Stimulated activated naive CD4-positive, alpha-beta T cell (primary cell): ENCODE measurements around the gene MTCL3.

Experiments
- DNase-seq, 6 experiments: peaks; one replicate each; lab custom pipeline; 2025; lab: John Stamatoyannopoulos, UW

Gene MTCL3

DNA sequence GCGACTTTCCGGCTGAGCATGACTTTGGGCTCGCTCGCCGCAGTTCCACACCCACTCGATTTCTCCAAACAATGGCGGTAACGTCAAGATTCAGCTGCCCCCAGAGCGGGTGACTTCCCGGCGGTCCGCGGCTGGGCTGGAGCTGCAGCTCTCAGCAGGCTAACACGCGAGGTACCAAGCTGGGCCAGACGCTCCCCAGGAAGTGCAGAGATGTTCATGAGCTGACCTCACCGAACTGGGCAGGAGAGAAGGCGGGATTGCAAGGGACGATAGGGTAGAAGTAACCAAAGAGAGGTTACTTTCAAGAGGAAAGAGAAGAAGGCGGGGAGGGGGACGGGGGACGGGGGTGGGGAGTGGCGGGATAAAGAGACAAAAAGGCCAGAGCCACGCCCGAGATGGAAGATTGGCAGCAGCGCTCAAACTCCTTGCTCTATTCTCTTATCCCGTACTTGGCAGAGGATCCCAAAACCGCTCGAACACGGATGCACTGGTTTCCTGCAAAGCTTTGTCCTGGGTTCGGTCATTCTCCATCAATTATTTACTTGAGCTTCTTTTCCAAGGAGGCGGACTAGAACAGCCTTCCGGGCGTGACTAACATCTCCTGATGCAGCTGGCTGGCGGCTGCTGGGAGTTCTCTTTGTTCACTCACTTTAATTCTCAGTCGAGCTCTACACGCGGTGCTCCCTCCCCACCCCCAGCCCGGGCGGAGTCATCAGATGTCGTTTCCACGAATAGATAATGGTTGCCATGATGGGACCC, at the start of gene MTCL3:
TSS of gene MTCL3 (minus strand) at position 626 of the 759 bp plus-strand sequence.
- no peak for DNase-seq

DNA sequence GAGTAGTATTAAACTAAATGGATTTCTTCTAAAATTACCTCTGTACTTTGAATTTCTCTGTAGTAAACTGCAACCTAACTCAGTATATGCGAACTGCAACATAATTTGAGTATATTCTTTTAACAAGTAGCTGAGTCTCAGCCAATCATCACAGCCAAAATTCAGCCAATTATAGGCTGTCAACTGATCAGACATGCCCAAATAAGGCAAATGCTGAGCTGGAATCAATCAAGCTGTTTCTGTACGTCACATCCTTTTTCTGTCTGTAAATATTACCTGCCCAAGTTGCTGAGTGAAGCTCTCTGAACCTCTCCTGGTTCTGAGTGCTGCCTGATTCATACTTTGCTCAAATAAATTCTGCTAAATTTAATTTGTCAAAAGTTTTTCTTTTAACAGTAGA, 48.3 kb upstream of the MTCL3 start:
- no peak for DNase-seq

DNA sequence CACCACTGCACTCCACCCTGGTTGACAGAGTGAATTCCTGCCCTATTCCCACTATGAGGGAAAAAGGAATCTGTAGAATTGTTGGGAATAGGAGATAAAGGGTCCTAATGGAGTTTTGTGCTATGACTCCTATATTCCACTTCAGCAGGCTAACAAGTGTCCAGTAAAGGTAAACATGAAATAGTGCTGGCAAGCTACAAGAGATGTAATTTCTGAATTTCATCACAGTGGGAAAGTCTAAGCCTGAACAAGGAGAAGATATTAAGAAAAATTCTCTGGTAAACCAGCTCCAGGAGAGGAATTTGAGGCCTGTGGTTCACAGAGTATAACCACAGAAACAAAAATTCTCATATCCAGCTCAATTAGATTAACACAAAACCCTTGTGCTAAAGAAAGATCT, 47.5 kb upstream of the MTCL3 start:
- no peak for DNase-seq

- DNase-seq, result no peak
Measured at GRCh38 chr6:127566119-127566518, 47.0 kb upstream of the MTCL3 start.

DNA sequence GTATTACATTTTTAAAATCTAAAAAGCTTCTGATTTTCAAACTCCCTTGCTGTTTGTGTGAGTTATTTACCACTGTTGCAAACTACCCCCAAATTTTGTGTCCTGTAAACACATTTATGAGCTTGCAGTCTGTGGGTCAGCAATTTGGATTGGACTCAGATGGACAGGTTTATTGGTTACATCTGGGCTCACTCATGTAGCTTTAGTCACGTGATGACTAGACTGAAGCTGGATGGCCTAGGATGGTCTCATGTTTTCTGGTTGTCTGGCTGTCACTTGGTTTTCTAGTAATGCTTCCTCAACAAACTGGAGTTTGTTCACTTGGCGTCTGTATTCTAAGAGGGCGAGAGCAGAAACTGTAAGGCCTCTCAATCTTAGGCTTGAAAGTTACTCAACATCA, 45.6 kb upstream of the MTCL3 start:
- DNase-seq, result no peak

DNA sequence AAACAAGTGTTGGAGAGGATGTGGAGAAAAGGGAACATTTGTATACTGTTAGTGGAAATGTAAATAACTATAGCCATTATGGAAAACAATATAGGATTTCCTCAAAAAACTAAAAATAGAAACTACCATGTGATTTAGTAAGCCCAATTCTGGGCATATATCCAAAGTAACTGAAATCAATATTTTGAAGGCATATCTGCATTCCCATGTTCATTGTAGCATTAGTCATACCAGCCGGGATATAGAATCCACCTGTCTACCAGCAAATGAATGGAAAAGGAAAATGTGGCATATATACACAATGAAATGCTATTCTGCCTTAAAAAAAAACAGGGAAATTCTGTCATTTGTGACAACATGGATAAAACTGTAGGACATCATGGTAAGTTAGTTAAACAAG, 42.5 kb upstream of the MTCL3 start:
- no peak for DNase-seq

GRCh38 chr6:127554435-127555006, 35.4 kb upstream of the MTCL3 start:
- peak in 1 of 6 experiments; percentile 3 for DNase-seq

DNA sequence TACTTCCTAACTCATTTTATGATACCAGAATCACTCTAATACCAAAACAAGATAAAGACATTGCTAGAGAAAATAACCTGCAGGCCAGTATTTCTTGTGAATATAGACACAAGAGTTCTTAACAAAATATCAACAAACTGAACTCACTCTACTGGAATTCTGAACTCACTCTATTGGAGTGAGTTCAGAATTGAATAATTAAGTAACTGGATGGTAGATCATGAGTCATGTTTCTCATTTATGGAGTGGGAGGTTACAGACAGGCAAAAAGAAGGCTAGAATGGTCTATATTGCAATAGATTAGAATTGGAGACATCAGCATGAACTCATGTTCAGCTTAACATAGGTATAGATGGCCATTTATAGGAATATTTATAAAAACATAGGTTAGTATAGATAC, 31.3 kb upstream of the MTCL3 start:
- no peak for DNase-seq

DNA sequence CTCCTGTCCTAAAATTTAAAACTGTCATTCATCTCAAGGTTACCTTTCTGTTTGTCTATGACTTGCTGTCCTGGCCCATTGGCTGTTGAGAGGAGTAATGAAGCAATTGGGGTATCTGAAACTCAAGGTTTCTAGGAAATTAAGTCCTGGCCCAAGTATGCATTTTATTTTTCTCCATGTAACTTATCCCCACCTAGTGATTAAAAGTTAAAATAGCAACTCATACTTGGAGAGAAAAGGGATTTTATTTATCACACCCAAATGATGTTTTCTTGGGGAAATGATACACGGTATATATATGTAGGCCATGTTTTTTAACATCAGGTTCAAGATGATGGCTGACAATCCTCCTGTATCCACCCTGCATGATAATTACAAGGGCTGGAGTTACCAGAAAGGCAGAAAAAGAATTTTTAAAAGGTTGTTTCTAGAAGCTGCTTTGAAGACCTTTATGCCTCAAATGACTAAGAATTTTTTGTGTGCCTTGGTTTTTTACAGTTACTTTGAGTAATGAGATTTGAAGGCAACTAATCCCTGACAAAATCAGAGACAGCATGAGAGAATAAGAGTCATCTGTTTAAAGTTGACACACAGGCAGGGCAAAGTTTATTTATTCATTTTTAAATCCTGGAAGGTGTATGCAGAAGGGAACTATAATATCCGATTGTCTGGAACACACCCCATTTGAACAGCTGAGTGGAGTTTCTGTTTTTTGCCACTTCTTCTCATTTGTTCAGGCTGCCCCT, 28.9 kb upstream of the MTCL3 start:
- DNase-seq, result no peak

DNA sequence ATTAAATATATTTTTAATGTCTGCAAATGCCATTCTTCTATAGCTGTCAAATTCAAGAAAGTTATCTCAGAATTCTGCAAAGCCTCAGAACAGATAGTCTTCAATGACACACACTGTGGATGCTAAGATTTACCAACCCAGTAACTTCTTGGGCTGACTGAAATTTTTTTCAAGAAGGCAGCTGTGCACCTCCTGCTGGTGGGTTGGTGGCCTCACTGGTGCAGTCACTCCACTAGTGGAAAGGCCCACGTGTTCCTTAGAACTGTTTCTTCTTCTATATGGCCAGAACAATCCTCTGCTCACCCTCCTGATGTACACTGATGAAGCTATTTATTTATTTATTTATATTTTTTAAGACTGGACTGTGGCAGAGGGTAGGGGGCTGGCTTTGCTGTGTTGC, 28.1 kb upstream of the MTCL3 start:
- no peak for DNase-seq

- DNase-seq, result peak in 2 of 6 experiments; percentile 15 to 23
Measured at GRCh38 chr6:127539272-127539671, 20.1 kb upstream of the MTCL3 start.

GRCh38 chr6:127538750-127539264, 19.7 kb upstream of the MTCL3 start:
- DNase-seq, result no peak

GRCh38 chr6:127533736-127534135, 14.6 kb upstream of the MTCL3 start:
- DNase-seq, result no peak

GRCh38 chr6:127533011-127533410, 13.9 kb upstream of the MTCL3 start:
- no peak for DNase-seq

GRCh38 chr6:127522714-127523113, 3.6 kb upstream of the MTCL3 start:
- no peak for DNase-seq

GRCh38 chr6:127520066-127520465, 931 bp upstream of the MTCL3 start:
- DNase-seq, result peak in 1 of 6 experiments; percentile 10

GRCh38 chr6:127519469-127519785, 292 bp upstream of the MTCL3 start:
- DNase-seq, result no peak

DNA sequence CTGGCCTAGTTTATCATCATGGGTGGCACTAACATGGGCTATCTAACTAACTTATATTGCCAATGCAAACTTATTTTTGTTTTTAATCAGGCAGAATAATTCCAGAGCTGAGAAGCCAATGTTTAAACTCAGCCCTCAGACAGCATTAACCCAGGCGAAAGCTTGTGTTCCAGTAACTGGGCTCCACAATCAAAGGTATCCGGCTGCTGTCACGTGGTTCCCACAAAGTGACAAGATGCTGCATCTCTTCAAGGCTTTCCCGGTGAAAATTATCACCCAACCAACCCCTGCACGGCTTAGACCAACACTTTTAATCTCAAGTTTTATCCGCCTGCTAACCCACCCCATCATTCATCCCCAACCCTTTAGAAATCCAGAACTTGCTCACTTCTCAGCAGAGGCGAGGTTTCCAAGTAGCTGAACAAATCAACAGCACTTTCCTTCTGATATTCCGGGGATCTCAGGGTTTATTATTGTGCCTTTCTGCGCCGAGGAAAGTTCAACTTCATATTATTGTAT, 885 bp downstream of the MTCL3 start:
- no peak for DNase-seq

- DNase-seq, result no peak
Measured at GRCh38 chr6:127517693-127518092, 1.4 kb downstream of the MTCL3 start.

GRCh38 chr6:127516662-127517273, 2.4 kb downstream of the MTCL3 start:
- DNase-seq, result peak in 2 of 6 experiments; percentile 1 to 46

DNA sequence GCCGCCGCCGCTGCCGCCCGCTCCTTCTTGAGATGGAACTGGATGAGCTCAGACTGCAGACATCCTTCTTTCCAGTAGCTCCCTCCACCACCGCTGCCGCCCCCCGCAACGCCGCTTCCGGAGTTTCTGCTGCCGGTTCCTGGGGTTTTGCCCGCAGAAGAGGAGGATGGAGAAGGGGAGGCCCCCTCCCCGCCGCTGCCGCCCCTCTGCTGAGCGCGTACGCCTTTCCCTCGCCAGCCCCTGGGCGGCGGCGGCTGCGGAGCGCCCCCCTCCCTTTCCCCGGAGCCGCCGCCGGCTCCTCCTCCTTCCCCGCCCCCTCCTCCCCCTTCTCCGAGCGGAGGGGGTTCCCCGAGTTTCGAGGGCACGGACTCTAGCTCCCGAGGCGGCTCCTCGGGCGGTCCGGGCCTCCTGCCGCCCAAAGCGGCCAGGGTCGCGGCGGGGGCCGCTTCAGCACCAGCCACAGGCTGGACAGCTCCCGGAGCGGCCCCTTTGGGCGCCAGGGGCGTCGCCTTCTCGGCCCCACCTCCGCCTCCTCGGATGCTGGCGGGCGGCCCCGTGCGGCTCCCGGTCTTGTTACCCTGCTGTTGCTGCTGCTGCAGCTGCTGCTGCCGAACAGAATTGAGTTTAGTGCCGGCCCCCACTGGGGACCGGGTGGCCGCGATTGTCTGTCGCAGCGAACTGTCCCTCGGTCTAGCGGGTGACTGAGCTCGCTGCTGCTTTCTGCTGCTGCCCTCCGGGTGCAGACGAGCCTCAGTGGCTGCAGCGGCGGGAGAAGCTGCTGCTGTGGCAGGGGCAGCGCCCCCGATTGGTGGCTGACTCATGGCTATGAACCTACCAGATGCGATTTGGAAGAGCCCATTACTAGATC, 3.1 kb downstream of the MTCL3 start:
- DNase-seq, result peak; percentile 53 to 78 (median 62)
